Umbilical cord (tissue), 2 donors: Measurements from ENCODE around the gene ST8SIA1. TPM values are rescaled to one million over a fixed set of nuclear protein-coding genes. Genes with fewer than 3 reads are reported as not detected.
"Not testable (repeated sequence)": the region's sequence is repeated elsewhere in the genome, so short reads cannot be mapped to it uniquely, and the experiment has no call there.

ENCODE experiments used
- DNase-seq: peaks from one replicate; pipeline ENCODE4 v3.0.0-alpha.2; 2015; ENCODE audit warnings: low spot score
- total RNA-seq: library from RNA; depleted of rRNA; stranded (reverse); fragments of >200 nt; gene quantifications from one replicate; pipeline ENCODE4 v1.2.3, GENCODE V29; 2014; ENCODE audit warnings: low replicate concordance; ENCODE audit not compliant: insufficient read depth

Gene ST8SIA1, protein sequence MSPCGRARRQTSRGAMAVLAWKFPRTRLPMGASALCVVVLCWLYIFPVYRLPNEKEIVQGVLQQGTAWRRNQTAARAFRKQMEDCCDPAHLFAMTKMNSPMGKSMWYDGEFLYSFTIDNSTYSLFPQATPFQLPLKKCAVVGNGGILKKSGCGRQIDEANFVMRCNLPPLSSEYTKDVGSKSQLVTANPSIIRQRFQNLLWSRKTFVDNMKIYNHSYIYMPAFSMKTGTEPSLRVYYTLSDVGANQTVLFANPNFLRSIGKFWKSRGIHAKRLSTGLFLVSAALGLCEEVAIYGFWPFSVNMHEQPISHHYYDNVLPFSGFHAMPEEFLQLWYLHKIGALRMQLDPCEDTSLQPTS
- total RNA-seq: 17.1 TPM

DNA sequence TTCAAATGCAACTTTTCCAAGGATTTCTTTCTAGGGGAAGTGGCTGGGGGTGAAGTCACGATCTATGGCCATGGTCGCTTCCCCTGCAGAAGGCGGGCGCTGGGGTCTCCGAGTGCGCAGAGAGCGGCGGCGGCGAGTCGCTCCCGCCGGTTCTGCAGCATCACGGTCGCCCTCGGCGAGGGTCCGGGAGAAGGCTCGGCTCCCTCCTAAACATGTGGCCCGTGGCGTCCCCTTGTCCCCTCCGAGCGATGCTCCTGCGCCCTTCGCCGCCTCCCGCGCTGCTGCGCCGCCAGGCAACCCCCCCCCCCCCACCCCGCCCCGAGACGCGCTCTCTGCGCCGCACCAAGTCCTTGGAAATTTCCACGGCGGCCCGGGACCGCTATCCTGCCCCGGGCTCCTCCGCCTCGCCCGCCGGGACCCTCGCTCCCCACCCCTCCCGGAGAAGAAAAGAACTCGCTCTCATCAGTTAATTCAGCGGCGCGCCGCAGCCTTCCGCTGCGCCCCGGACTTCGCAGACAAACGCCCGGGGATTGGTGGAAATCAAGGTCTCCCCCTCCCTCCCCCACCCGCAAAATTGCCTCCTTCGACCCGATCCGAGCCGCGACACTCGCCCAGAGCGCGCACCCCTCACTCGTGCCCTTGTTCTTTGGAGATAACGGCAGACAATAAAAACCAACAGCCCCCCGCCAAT, at the start of gene ST8SIA1:
TSS of gene ST8SIA1 (minus strand) at position 298 of the 691 bp plus-strand sequence. CDS start 475 bp downstream, outside the sequence.
- peak; percentile 47 for DNase-seq

DNA sequence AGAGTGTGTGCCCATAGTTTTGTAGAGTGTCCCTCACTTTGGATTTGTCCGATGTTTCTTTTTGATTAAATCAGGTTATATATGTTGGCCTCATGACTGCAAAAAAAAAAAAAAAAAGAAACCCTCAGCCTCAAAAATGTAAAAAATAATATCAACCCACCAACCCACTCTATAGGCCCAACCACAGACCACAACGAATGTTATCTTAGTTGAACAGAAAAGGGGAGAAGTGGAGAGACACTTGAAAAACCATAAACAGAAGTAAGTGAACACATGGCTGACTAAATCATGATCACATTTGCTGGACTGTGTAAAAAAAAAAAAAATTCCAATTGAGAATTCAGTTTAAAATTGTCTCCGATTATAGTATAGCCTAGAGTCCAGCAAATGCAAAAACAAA, 45.5 kb upstream of the ST8SIA1 start:
- no peak for DNase-seq

GRCh38 chr12:22377731-22378496, 43.4 kb upstream of the ST8SIA1 start:
- DNase-seq: no peak

GRCh38 chr12:22376596-22377150, 42.2 kb upstream of the ST8SIA1 start:
- not testable (repeated sequence) for DNase-seq

DNA sequence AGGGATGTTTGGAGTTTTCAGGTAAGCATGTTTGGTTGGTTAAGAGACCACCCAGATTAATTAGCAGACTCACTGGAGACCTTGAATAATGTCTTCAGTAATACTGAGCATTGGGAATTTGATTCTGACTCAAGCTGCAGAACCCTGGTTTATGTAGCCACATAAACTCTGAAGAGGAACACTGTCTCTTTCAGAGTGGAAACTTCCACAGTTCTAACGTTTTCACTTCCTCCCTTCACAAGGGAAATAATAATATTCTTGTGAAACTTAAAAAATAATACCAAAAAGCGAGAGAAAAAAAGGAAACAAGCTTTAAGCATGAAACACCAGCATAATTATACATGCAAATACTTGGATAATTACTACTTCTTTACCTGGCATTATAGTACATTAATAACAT, 40.0 kb upstream of the ST8SIA1 start:
- no peak for DNase-seq

DNA sequence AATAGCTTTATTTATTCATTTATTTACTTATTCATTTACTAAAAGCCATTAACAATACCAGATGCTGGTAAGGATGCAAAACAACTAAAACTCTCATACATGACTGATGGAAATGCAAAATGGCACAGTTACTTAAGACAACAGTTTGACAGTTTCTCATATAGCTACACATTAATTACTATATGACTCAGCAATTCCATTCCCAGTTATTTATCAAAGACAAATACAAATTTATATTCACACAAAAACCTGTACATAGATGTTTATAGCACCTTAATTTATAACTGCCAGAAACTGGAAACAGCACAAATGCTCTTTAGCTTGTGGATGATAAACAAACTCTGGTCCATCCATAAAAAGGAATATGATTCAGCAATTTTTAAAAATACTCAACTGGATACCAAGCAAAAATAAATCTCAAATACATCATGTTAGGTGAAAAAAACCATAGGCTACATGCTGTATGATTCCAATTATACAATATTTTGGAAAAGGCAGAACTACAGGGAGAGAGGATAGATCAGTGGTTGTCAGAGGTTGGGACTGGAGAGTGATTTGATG, 37.9 kb upstream of the ST8SIA1 start:
- no peak for DNase-seq

DNA sequence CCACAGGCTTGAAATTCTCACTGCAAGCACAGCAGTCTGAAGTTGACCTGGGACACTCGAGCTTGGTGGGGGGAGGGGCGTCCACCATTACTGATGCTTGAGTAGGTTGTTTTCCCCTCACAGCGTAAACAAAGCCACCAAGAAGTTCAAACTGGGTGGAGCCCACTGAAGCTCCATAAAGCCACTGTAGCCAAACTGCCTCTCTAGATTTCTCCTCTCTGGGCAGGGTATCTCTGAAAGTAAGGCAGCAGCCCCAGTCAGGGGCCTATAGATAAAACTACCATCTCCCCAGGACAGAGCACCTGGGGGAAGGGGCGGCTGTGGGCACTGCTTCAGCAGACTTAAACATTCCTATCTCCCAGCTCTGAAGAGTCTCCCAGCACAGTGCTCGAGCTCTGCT, 31.7 kb upstream of the ST8SIA1 start:
- DNase-seq: no peak

DNA sequence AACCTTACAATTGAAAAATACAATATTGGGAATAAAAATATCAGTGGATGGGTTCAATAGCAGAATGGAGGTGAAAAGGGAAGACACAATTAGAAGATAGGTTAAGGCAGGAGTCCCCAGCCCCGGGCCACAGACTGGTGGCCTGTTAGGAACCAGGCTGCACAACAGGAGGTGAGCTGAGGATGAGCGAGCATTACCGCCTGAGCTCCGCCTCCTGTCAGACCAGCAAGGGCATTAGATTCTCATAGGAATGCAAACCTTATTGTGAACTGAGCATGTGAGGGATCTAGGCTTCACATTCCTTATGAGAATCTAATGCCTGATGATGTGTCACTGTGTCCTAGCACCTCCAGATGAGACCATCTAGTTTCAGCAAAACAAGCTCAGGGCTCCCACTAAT, 27.3 kb upstream of the ST8SIA1 start:
- DNase-seq: no peak

DNA sequence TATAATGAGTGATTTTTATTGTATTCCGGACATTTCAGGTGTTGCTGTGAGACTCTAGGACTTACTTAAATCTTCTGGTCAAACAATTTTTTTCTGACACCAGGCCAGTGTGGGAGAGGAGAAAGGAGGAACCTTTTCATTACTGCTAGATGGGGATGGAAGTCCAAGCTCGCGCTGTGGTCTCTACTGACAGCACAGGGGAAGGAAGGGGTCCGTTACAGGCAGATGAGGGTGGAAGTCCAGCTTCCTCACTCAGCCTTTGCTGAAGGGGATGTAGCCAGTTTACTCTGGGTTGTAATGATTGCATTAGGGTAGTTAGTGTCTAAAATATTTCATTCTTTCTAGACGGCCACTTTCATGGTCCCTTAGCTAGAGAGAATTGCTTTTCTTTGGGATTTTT, 26.3 kb upstream of the ST8SIA1 start:
- DNase-seq: peak; percentile 11

- DNase-seq: no peak
These were observed 23.0 kb upstream of the ST8SIA1 start for GRCh38 chr12:22357531-22357930.

- no peak for DNase-seq
These were observed 21.7 kb upstream of the ST8SIA1 start for GRCh38 chr12:22356231-22356630.

DNA sequence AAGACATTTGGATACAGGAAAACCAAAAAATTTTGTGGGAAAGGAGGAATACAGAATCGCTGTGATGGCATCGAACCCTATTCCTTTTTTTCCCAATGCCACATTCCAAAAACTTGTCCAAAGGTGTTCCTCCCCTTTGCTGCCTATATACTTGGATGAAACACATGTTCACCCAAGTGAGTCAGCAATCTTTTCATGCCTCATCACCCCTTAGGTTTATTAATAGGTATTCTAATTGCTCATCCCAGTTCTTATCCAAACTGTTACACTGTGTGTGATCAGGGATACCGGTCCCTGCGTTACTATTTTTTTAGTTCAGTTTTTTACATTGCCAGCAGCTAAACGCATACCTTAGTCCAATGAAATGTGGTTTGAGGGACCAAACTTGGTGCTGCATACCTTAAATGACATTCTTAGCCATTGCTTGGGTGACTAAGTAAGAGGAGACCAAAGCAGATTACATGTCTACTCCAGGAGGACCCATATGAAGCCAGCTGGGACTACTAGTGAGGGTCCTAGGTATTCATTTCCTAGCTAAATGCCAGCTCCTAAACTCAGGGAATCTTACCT, 20.6 kb upstream of the ST8SIA1 start:
- DNase-seq: no peak

GRCh38 chr12:22353615-22354325, 19.3 kb upstream of the ST8SIA1 start:
- no peak for DNase-seq

DNA sequence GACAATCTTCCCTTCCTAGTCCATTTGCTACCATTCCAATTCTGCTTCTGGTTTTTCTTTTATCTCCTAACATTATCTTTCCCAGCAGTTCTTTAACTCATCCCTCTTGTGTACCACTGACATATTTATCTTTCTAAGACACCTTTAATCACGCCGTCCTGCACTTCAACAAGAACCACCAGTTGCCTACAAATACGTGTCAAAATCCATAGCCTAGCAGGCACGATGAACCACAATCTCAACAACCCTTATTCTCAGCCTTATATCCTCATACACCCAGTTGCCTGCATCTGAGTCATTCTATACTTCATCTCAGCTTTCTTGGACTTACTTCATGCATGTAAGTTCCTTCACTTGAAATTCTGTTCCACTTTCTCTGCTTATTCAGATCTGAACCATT, 16.4 kb upstream of the ST8SIA1 start:
- no peak for DNase-seq

DNA sequence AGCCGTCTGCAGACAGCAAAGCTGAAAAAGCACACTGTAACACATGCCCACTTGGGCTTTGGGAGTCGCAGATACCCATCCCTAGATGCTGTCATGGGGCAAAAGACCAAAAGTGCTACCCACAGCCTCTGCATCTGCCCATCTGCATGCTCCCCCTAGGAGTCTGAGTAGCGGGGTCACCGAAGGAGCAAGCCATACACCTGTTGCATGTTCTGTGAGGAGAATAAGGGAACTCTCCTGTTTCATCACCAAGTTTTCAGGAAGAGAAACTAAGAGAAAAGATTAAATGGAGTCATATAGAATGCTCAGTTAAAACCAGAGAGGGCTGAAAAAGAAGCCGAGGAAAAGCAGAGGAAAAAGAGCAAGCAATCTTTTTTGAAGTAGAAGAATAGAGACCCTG, 13.7 kb upstream of the ST8SIA1 start:
- no peak for DNase-seq

- DNase-seq: no peak
These were observed 5.6 kb upstream of the ST8SIA1 start for GRCh38 chr12:22340143-22340542.

- no peak for DNase-seq
These were observed 5.2 kb upstream of the ST8SIA1 start for GRCh38 chr12:22339691-22340090.

- no peak for DNase-seq
These were observed 1.3 kb upstream of the ST8SIA1 start for GRCh38 chr12:22335794-22336166.

- no peak for DNase-seq
These were observed 646 bp downstream of the ST8SIA1 start for GRCh38 chr12:22333713-22334409.

DNA sequence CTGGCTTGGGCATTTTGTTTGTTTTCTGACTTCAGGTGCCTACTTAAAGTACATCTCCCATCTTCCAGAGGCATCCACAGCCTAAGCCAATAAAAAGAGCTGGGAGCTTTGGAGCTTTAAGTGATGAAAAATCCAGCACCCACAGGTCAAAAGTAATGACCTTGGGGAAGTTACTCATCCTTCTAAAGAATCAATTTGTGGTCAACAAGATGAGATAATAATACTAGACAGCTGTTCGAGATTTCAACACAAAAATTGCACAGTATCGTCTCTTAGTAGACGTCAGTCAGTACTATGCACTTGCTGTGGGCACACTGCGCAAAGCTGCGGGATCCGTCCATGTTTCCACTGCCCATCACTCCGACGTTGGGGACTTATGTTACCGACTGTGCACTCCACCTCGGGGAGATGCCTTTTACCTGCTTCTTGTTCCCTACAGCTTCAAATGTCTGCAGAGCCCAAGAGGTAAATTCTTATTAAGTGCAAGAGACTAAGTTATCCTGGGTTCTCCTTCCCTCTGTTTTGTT, 1.3 kb downstream of the ST8SIA1 start:
- no peak for DNase-seq
